HS-5 (cell line): ENCODE results near the gene CD44.

Experiments used
- DNase-seq: peaks from one replicate; pipeline ENCODE4 v3.0.0-alpha.2; 2012; ENCODE audit warnings: low read depth

CD44 gene

GRCh38 chr11:35237860-35238715 is 99.1 kb downstream of the CD44 start:
- DNase-seq, result no peak

DNA sequence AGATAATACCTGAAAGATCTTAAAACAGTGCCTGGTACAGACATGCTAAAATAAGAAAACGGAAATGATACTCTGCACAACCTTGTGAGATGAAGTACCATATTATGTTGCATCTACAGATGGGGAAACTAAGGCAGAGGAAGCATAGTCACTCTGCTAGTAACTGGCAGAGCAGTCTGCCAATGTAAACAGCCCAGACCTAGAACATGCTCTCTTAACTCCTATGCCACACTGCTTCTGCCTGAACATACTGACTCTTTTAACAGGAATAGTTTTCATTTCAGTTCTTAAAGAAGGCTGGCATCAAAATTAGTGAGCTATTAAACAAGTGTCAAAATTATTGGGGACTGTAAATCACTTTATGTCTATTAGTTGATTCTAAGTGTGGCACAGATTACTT is 99.9 kb downstream of the CD44 start:
- no peak for DNase-seq

GRCh38 chr11:35239471-35240075 is 100.6 kb downstream of the CD44 start:
- DNase-seq, result no peak

DNA sequence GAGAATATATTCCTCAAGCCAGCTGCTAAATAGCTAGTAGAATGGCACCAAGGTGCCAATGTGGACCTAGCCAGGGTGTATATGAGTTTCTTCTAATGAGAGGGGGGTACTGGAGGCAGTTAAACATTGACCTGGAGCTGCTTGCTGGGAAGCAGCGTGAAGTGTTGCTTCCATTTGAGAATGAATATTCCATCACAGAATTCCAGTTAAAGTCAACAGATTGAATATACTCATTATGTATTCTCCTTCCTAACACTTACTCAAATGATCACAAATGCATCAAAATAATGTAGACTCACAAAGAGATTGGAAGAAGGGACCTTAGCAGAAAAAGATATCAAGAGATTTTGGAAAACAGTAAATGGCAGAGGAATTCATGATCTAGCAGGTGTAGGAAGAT is 102.1 kb downstream of the CD44 start:
- no peak for DNase-seq

- no peak for DNase-seq
Observed at GRCh38 chr11:35241531-35241930, 102.6 kb downstream of the CD44 start.

- no peak for DNase-seq
Observed at GRCh38 chr11:35242412-35243242, 103.7 kb downstream of the CD44 start.

DNA sequence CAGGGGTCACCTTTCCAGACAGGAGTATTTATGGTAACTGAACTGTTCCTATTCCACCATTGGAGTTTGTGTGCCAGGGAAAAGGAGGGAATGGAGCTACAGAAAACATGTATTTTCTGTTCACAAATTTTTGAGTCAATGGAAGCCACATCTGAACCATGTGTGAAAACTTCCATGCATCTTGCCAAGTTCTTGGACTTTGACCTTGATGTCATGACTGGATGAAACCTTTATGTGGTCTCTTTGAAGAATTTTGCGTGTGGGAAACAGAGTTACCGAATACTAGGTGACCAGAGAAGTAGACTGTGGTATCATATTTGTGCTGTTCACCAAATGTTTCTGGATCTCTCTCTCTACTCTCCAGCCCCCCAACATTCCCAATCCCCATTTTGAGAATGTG is 104.8 kb downstream of the CD44 start:
- no peak for DNase-seq

DNA sequence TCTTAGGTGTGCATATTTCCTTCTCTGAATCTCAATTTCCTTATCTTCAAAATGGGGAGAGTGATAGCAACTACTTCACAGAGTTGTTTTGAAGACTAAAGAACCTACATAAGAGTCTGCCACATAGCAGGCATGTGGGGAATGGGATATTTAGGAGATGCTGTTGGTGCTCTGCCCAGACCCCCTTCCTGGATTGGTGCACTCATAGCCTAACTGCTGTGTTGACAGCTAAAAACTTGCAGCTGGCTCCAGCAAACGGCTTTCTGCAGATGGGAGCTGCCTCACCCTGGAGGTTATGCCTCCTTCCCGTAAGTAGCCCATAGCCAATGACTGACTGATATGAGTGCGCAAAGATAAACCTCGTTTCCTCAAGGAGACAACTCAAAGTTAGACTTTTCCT is 106.1 kb downstream of the CD44 start:
- DNase-seq, result no peak

- DNase-seq, result no peak
Observed at GRCh38 chr11:35245786-35246185, 106.8 kb downstream of the CD44 start.

- no peak for DNase-seq
Observed at GRCh38 chr11:35246745-35247144, 107.8 kb downstream of the CD44 start.

GRCh38 chr11:35247428-35247827 is 108.5 kb downstream of the CD44 start:
- no peak for DNase-seq

DNA sequence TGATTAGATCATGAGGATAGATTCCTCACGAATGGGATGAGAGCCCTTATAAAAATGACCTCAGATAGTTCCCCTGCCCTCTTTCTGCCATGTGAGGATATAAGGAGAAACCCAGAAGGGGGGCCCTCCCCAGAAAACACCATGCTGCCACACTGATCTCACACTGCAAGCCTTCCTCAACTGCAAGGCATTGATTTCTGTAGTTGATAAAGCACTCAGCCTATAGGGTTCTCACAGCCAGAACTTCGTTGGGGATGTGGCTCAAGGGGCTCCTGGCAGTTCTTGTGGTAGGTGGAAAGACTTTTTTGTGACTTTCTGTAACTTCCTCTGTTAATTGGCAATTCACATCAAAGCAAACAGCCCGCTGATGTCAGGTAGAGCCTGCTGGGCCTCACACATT is 108.9 kb downstream of the CD44 start:
- DNase-seq, result no peak

GRCh38 chr11:35248558-35249323 is 109.8 kb downstream of the CD44 start:
- DNase-seq, result no peak

GRCh38 chr11:35250192-35250591 is 111.2 kb downstream of the CD44 start:
- no peak for DNase-seq

- DNase-seq, result no peak
Observed at GRCh38 chr11:35250621-35251020, 111.7 kb downstream of the CD44 start.

DNA sequence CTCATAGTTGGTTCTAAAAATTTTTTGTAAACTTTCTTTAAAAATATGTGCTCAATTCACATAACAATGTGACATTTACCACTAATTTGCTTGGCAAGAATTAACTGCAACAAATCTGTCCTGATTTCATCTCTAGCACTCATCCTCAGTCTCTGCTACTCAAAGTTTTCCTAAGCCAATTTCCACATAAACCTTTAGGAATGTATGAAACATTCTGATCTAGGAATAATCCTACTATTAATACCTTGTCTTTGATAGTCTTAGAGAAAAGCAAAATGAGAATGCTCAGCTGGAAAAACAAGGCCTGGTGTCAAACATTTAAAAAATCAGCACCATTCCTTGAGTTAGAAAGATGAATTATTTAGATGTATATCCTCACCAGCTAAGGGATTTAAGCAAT is 114.3 kb downstream of the CD44 start:
- no peak for DNase-seq

DNA sequence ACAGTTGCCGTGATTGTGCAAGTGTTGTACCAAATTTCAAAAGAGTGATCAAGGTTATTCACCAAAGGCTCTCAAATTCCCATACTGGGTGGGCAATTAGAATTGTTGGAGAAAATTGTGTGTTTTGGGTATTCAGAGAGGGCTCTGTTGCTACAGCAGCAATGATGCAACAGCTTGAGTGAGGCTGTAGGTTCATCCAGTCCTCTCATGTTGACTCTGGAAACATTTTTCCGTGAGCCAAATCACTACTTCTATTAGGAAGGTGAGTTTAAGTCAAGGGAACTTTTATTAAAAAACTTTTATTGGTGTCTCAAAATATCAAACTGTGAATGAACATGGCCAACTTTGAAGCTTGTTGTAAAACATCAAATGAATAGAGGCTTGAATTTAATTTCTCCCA is 116.5 kb downstream of the CD44 start:
- no peak for DNase-seq

- no peak for DNase-seq
Observed at GRCh38 chr11:35256296-35256695, 117.3 kb downstream of the CD44 start.

- DNase-seq, result no peak
Observed at GRCh38 chr11:35257281-35257680, 118.3 kb downstream of the CD44 start.

- no peak for DNase-seq
Observed at GRCh38 chr11:35259529-35259928, 120.6 kb downstream of the CD44 start.

DNA sequence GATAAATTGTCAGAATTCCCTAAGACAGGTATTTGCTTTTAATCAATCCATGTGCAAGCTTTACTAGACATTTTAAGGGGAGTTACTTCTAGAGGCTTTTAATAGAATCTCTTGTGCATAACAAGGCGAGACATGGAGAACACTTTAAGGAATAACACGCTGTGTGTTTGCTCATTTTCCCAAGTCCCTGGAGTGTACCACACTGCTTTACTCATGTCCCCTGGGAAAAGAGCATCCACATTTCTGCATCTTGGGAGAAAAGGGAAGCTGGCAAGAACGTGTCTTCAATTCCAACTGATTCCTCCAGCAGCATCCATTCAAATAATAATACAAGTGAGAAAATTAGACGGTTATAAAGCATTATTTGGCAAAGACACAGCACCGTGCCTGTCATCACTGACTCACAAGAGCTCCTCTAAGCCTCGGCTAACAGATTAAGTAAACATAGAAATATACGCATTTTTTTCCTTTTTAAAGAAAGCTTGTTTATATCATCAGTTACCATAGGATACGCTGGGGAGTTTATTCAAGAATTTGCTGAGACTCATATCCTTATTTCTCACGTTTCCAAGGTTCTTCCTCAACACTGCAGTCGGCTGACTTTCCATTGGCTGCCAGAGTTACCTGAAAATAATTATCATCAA is 121.5 kb downstream of the CD44 start:
- DNase-seq, result peak; percentile 65

GRCh38 chr11:35261197-35261596 is 122.2 kb downstream of the CD44 start:
- DNase-seq, result no peak
